Neural progenitor cell (in vitro differentiated cells): Measurements from ENCODE around the gene COX15.

Experiments
- CTCF ChIP-seq: fragments of 200-600 bp; sonication (generic); IDR thresholded peaks from 2 replicates; pipeline ENCODE4 v1.5.1; 2017; ENCODE audit warnings: antibody characterized with exemption, mild to moderate bottlenecking
- EZH2 ChIP-seq: fragments of 200-600 bp; sonication (generic); IDR thresholded peaks from 2 replicates; pipeline ENCODE4 v1.6.1; 2017; ENCODE audit warnings: antibody characterized with exemption, mild to moderate bottlenecking, moderate library complexity
- EZH2phosphoT487 ChIP-seq: fragments of 200-600 bp; sonication (generic); IDR thresholded peaks from 2 replicates; pipeline ENCODE4 v1.6.1; 2017; ENCODE audit warnings: antibody characterized with exemption

- TF ChIP-seq CTCF (no peak), EZH2phosphoT487 (no peak), EZH2 (no peak)
These were observed 38.6 kb upstream of the COX15 start for GRCh38 chr10:99770408-99771045.
